Measurements from ENCODE around the gene C19orf25.

Gene C19orf25

DNA sequence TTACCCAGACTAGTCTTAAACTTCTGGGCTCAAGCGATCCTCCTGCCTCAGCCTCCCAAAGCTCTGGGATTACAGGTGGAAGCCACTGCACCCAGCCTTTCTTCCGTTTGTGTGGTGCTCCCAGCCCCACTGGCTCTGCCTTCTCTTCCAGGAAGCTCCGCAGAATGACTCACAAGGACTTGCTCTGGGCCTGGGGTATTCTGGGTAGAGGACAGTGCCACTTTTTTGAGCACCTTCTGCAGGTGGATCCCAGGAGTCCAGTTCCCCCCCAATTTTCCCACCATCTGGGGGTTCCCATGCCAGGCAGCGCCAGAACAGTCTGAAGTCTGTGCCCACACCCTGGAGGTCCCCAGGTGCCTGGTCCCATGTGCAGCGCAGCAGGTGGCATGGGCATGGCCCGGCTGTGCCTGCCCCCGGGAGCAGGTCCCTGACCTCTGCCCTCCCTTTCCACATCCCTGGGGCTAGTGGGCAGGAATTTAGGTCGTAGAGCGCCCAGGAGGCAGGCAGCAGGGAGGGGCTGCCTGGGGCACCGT lies 13.5 kb upstream of the C19orf25 start (continued):
- TF ChIP-seq, protein P1, sequence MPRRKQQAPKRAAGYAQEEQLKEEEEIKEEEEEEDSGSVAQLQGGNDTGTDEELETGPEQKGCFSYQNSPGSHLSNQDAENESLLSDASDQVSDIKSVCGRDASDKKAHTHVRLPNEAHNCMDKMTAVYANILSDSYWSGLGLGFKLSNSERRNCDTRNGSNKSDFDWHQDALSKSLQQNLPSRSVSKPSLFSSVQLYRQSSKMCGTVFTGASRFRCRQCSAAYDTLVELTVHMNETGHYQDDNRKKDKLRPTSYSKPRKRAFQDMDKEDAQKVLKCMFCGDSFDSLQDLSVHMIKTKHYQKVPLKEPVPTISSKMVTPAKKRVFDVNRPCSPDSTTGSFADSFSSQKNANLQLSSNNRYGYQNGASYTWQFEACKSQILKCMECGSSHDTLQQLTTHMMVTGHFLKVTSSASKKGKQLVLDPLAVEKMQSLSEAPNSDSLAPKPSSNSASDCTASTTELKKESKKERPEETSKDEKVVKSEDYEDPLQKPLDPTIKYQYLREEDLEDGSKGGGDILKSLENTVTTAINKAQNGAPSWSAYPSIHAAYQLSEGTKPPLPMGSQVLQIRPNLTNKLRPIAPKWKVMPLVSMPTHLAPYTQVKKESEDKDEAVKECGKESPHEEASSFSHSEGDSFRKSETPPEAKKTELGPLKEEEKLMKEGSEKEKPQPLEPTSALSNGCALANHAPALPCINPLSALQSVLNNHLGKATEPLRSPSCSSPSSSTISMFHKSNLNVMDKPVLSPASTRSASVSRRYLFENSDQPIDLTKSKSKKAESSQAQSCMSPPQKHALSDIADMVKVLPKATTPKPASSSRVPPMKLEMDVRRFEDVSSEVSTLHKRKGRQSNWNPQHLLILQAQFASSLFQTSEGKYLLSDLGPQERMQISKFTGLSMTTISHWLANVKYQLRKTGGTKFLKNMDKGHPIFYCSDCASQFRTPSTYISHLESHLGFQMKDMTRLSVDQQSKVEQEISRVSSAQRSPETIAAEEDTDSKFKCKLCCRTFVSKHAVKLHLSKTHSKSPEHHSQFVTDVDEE (CRISPR knock-in tag; IDR thresholded peaks at IDR 0.05): no peak

GRCh38 chr19:1491849-1492170 lies 12.8 kb upstream of the C19orf25 start:
- ATAC-seq: no peak
- TF ChIP-seq BACH2 (CRISPR knock-in tag; IDR thresholded peaks at IDR 0.05; ENCODE audit: borderline replicate concordance) (no peak), PATZ1 (CRISPR knock-in tag; IDR thresholded peaks at IDR 0.05; ENCODE audit: borderline replicate concordance) (no peak), CREB5 (CRISPR knock-in tag; IDR thresholded peaks at IDR 0.05; ENCODE audit: low read depth) (no peak), ZFP30 (CRISPR knock-in tag; IDR thresholded peaks at IDR 0.05) (no peak), GLIS3 (CRISPR knock-in tag; IDR thresholded peaks at IDR 0.05) (no peak), ISL1 (CRISPR knock-in tag; IDR thresholded peaks at IDR 0.05) (no peak), ARNTL (CRISPR knock-in tag; IDR thresholded peaks at IDR 0.05; ENCODE audit: borderline replicate concordance, low read depth) (no peak), OSR1 (CRISPR knock-in tag; IDR thresholded peaks at IDR 0.05) (no peak), RARB (CRISPR knock-in tag; IDR thresholded peaks at IDR 0.05) (no peak), CSRNP3 (CRISPR knock-in tag; IDR thresholded peaks at IDR 0.05) (no peak), ZNF565 (CRISPR knock-in tag; conservative IDR thresholded peaks at IDR 0.05; ENCODE audit: low read depth) (no peak), ZC3H10 (CRISPR knock-in tag; IDR thresholded peaks at IDR 0.05) (no peak), ZNF8 (CRISPR knock-in tag; IDR thresholded peaks at IDR 0.05) (no peak)
- TF ChIP-seq, protein P2, sequence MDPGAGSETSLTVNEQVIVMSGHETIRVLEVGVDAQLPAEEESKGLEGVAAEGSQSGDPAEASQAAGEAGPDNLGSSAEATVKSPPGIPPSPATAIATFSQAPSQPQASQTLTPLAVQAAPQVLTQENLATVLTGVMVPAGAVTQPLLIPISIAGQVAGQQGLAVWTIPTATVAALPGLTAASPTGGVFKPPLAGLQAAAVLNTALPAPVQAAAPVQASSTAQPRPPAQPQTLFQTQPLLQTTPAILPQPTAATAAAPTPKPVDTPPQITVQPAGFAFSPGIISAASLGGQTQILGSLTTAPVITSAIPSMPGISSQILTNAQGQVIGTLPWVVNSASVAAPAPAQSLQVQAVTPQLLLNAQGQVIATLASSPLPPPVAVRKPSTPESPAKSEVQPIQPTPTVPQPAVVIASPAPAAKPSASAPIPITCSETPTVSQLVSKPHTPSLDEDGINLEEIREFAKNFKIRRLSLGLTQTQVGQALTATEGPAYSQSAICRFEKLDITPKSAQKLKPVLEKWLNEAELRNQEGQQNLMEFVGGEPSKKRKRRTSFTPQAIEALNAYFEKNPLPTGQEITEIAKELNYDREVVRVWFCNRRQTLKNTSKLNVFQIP (CRISPR knock-in tag; IDR thresholded peaks at IDR 0.05; ENCODE audit: borderline replicate concordance, low read depth): no peak

GRCh38 chr19:1491114-1491848 lies 12.3 kb upstream of the C19orf25 start, which contains the start of gene REEP6:
TSS of gene REEP6 (plus strand) at chr19:1491181. CDS start at chr19:1491270, 89 bp downstream.
- ATAC-seq: no peak
- TF ChIP-seq CREB5 (CRISPR knock-in tag; IDR thresholded peaks at IDR 0.05; ENCODE audit: low read depth): no peak
- TF ChIP-seq, protein P2 (CRISPR knock-in tag; IDR thresholded peaks at IDR 0.05; ENCODE audit: borderline replicate concordance, low read depth): no peak

All from SK-N-SH treated with all-trans-retinoic acid at 6 μM for 48 hours (cell line).